GM18508 (cell line): ENCODE data around the gene CABLES2.

Experiments
- ATAC-seq: cut with Tn5 transposase; IDR thresholded peaks from one replicate; pipeline ENCODE4 v1.9.1; 2021; ENCODE audit warnings: moderate number of reproducible peaks; ENCODE audit not compliant: insufficient read depth, unreplicated experiment

The CABLES2 gene

GRCh38 chr20:62363920-62364851, 42.9 kb downstream of the CABLES2 start:
- no peak for ATAC-seq

GRCh38 chr20:62362991-62363919, 43.8 kb downstream of the CABLES2 start:
- ATAC-seq: no peak

GRCh38 chr20:62362590-62362940, 44.5 kb downstream of the CABLES2 start:
- no peak for ATAC-seq

- no peak for ATAC-seq
Observed at GRCh38 chr20:62361799-62362589, 45.1 kb downstream of the CABLES2 start.

GRCh38 chr20:62360854-62361798, 46.0 kb downstream of the CABLES2 start:
- ATAC-seq: no peak

GRCh38 chr20:62359491-62360121, 47.5 kb downstream of the CABLES2 start:
- no peak for ATAC-seq

GRCh38 chr20:62359043-62359490, 48.0 kb downstream of the CABLES2 start:
- ATAC-seq: no peak

GRCh38 chr20:62358171-62359042, 48.7 kb downstream of the CABLES2 start:
- ATAC-seq: no peak

GRCh38 chr20:62357681-62358080, 49.4 kb downstream of the CABLES2 start:
- ATAC-seq: no peak

GRCh38 chr20:62357187-62357667, 49.9 kb downstream of the CABLES2 start:
- ATAC-seq: no peak

- no peak for ATAC-seq
Observed at GRCh38 chr20:62356589-62357186, 50.4 kb downstream of the CABLES2 start.

- no peak for ATAC-seq
Observed at GRCh38 chr20:62355878-62356588, 51.1 kb downstream of the CABLES2 start.

GRCh38 chr20:62355516-62355877, 51.6 kb downstream of the CABLES2 start:
- no peak for ATAC-seq

GRCh38 chr20:62354811-62355341, 52.2 kb downstream of the CABLES2 start:
- ATAC-seq: no peak

GRCh38 chr20:62354031-62354808, 52.9 kb downstream of the CABLES2 start:
- ATAC-seq: no peak
